H1 (cell line): Measurements from ENCODE around the gene HID1. TPM values are rescaled to one million over a fixed set of nuclear protein-coding genes. Genes with fewer than 3 reads are reported as not detected.

Source experiments
- CTCF ChIA-PET: fragments of 300-600 bp; sonication (Branson Sonifier 250); formaldehyde crosslinking; loops from one replicate; lab custom pipeline; 2021; ENCODE audit not compliant: partially characterized antibody; lab: Charles Lee
- POLR2A ChIA-PET: fragments of 300-600 bp; sonication (Branson Sonifier 250); formaldehyde crosslinking; loops from one replicate; lab custom pipeline; 2021; ENCODE audit warnings: inconsistent platforms; ENCODE audit not compliant: partially characterized antibody; lab: Charles Lee
- DNase-seq, 2 experiments: peaks; one replicate each; pipeline versions ENCODE4 v3.0.0 to v3.0.0-alpha.2; 2010 to 2022; ENCODE audit warnings: low spot score in 2 of 2, low read depth in 1 of 2, mixed read lengths in 1 of 2
- FAIRE-seq: peaks from 2 replicates; lab custom pipeline; 2011; peaks lifted over from hg19 to GRCh38; lab: Jason Lieb, UNC
- H2AFZ ChIP-seq: 2 replicates; pipeline ENCODE4 v1.8.1; 2012; ENCODE audit warnings: low read length, inconsistent platforms
- H2AK5ac ChIP-seq: 2 replicates; pipeline ENCODE4 v1.6.1; 2013; ENCODE audit warnings: low read depth, low read length
- H2BK120ac ChIP-seq: replicated peaks from 2 replicates; pipeline ENCODE3; 2013; ENCODE audit warnings: low read depth, low read length, inconsistent platforms
- H2BK12ac ChIP-seq: 2 replicates; pipeline ENCODE4 v1.6.1; 2013; ENCODE audit warnings: low read depth, low read length
- H2BK15ac ChIP-seq: 2 replicates; pipeline ENCODE4 v1.6.1; 2013; ENCODE audit warnings: low read length
- H2BK20ac ChIP-seq: 2 replicates; pipeline ENCODE4 v1.6.1; 2013; ENCODE audit warnings: low read length
- H2BK5ac ChIP-seq: 2 replicates; pipeline ENCODE4 v1.6.1; 2013; ENCODE audit warnings: low read depth, low read length
- H3K14ac ChIP-seq: 2 replicates; pipeline ENCODE4 v1.6.1; 2013; ENCODE audit warnings: inconsistent platforms; ENCODE audit not compliant: insufficient read length
- H3K18ac ChIP-seq: 2 replicates; pipeline ENCODE4 v1.6.1; 2013; ENCODE audit warnings: low read length; ENCODE audit errors: extremely low read depth
- H3K23ac ChIP-seq: 2 replicates; pipeline ENCODE4 v1.6.1; 2013; ENCODE audit warnings: inconsistent platforms; ENCODE audit not compliant: insufficient read length
- H3K23me2 ChIP-seq: 2 replicates; pipeline ENCODE4 v1.6.1; 2013; ENCODE audit warnings: low read depth, low read length
- H3K27ac ChIP-seq: 2 replicates; pipeline ENCODE4 v1.6.1; 2011; ENCODE audit warnings: low read depth, low read length, inconsistent platforms
- H3K27me3 ChIP-seq, 4 experiments: replicated peaks in 1 of 4; 1 replicate in 1 of 4; 2 replicates in 3 of 4; pipeline versions ENCODE4 v1.6.1 to v1.8.1; 2011 to 2013; ENCODE audit warnings: low read length in 3 of 4, mild to moderate bottlenecking in 3 of 4, inconsistent platforms in 2 of 4, mixed read lengths in 2 of 4, moderate library complexity in 1 of 4; ENCODE audit not compliant: control insufficient read depth in 3 of 4, insufficient read depth in 3 of 4; ENCODE audit errors: extremely low read depth in 1 of 4
- H3K36me3 ChIP-seq, 4 experiments: 2 replicates each; pipeline versions ENCODE4 v1.6.1 to v1.8.1; 2011 to 2013; ENCODE audit warnings: mild to moderate bottlenecking in 4 of 4, low read length in 3 of 4, moderate library complexity in 2 of 4, control low read depth in 1 of 4, inconsistent platforms in 1 of 4; ENCODE audit not compliant: insufficient read depth in 4 of 4, control insufficient read depth in 2 of 4
- H3K4ac ChIP-seq: replicated peaks from 2 replicates; pipeline ENCODE3; 2013; ENCODE audit warnings: low read length, low read depth, mixed read lengths, inconsistent platforms; ENCODE audit not compliant: insufficient read length
- H3K4me1 ChIP-seq, 4 experiments: replicated peaks in 1 of 4; 1 replicate in 1 of 4; 2 replicates in 3 of 4; pipeline versions ENCODE4 v1.6.1 to v1.8.1; 2011 to 2013; ENCODE audit warnings: low read length in 3 of 4, inconsistent platforms in 2 of 4, mixed read lengths in 1 of 4; ENCODE audit not compliant: insufficient read depth in 4 of 4, control insufficient read depth in 3 of 4
- H3K4me2 ChIP-seq, 2 experiments: 2 replicates each; pipeline versions ENCODE4 v1.6.1 to v1.8.1; 2011 to 2013; ENCODE audit warnings: low read depth in 2 of 2, low read length in 2 of 2, control low read depth in 1 of 2, inconsistent platforms in 1 of 2, mild to moderate bottlenecking in 1 of 2; ENCODE audit not compliant: insufficient read depth in 1 of 2
- H3K4me3 ChIP-seq, 4 experiments: fragments of 200-600, 300-600 bp in 1 of 4; sonication (generic), shearing (Covaris generic), sonication (Bioruptor Twin) in 1 of 4; 2 replicates each; pipeline versions ENCODE4 v1.5.1 to v1.8.1; 2011 to 2016; ENCODE audit warnings: low read length in 4 of 4, low read depth in 3 of 4, control low read depth in 2 of 4, inconsistent platforms in 2 of 4, mild to moderate bottlenecking in 2 of 4, mixed read lengths in 1 of 4, moderate library complexity in 1 of 4; ENCODE audit not compliant: insufficient read depth in 2 of 4; ENCODE audit errors: extremely low read depth in 1 of 4
- H3K56ac ChIP-seq: replicated peaks from 2 replicates; pipeline ENCODE3; 2013; ENCODE audit warnings: low read depth, mild to moderate bottlenecking, mixed read lengths, low read length, inconsistent platforms; ENCODE audit not compliant: insufficient read length
- H3K79me1 ChIP-seq: 2 replicates; pipeline ENCODE4 v1.6.1; 2013; ENCODE audit warnings: low read depth, low read length, control low read depth
- H3K79me2 ChIP-seq, 2 experiments: 2 replicates each; pipeline versions ENCODE4 v1.6.1 to v1.8.1; 2012 to 2013; ENCODE audit warnings: low read length in 2 of 2, mild to moderate bottlenecking in 2 of 2, inconsistent platforms in 1 of 2; ENCODE audit not compliant: insufficient read depth in 2 of 2, control insufficient read depth in 1 of 2
- H3K9ac ChIP-seq, 4 experiments: replicated peaks in 1 of 4; 1 replicate in 1 of 4; 2 replicates in 3 of 4; pipeline versions ENCODE4 v1.6.1 to v1.8.1; 2011 to 2013; ENCODE audit warnings: low read depth in 3 of 4, low read length in 3 of 4, control low read depth in 2 of 4, mild to moderate bottlenecking in 2 of 4, moderate library complexity in 2 of 4, inconsistent platforms in 1 of 4; ENCODE audit errors: extremely low read depth in 1 of 4
- H3K9me3 ChIP-seq, 2 experiments: 2 replicates each; pipeline versions ENCODE4 v1.6.1 to v1.8.1; 2012 to 2013; ENCODE audit warnings: mild to moderate bottlenecking in 2 of 2, moderate library complexity in 2 of 2, control low read depth in 1 of 2, inconsistent platforms in 1 of 2, low read depth in 1 of 2, low read length in 1 of 2, mixed read lengths in 1 of 2; ENCODE audit not compliant: insufficient read depth in 2 of 2
- H4K20me1 ChIP-seq, 2 experiments: replicated peaks in 1 of 2; 2 replicates each; pipeline versions ENCODE3 to v1.8.1; 2011 to 2013; ENCODE audit warnings: inconsistent platforms in 2 of 2, low read length in 2 of 2, mild to moderate bottlenecking in 1 of 2; ENCODE audit not compliant: insufficient read depth in 2 of 2, control insufficient read depth in 1 of 2
- H4K5ac ChIP-seq: 2 replicates; pipeline ENCODE4 v1.6.1; 2013; ENCODE audit warnings: low read length, low read depth, mixed read lengths, inconsistent platforms; ENCODE audit not compliant: insufficient read length
- H4K8ac ChIP-seq: 2 replicates; pipeline ENCODE4 v1.8.0; 2013; ENCODE audit warnings: mild to moderate bottlenecking, moderate library complexity, low read length, inconsistent platforms; ENCODE audit not compliant: insufficient read depth; ENCODE audit errors: extremely low read depth
- H4K91ac ChIP-seq: replicated peaks from 2 replicates; pipeline ENCODE3; 2013; ENCODE audit warnings: low read length, mixed read lengths, inconsistent platforms; ENCODE audit not compliant: insufficient read length
- BRCA1 ChIP-seq: IDR thresholded peaks from 2 replicates; pipeline ENCODE4 v1.6.1; 2012; ENCODE audit warnings: low read depth, low read length, improper control_type of control experiment
- CHD2 ChIP-seq: IDR thresholded peaks from 2 replicates; pipeline ENCODE4 v1.6.1; 2012; ENCODE audit warnings: low read length, improper control_type of control experiment
- KDM1A ChIP-seq: fragments of 200-600, 300-600 bp; sonication (generic); IDR thresholded peaks from 2 replicates; pipeline ENCODE4 v1.7.1; 2016; ENCODE audit warnings: mild to moderate bottlenecking, low read length, borderline replicate concordance
- MAX ChIP-seq: IDR thresholded peaks from 2 replicates; pipeline ENCODE4 v1.6.1; 2012; ENCODE audit warnings: inconsistent platforms
- NRF1 ChIP-seq: IDR thresholded peaks from 2 replicates; pipeline ENCODE4 v1.6.1; 2011; ENCODE audit warnings: mild to moderate bottlenecking, low read depth, low read length, improper control_type of control experiment
- POU5F1 ChIP-seq: IDR thresholded peaks from 2 replicates; pipeline ENCODE4 v1.6.1; 2011; ENCODE audit warnings: low read depth, mild to moderate bottlenecking, low read length, moderate library complexity
- SP1 ChIP-seq: IDR thresholded peaks from 2 replicates; pipeline ENCODE4 v1.6.1; 2011; ENCODE audit warnings: low read depth, low read length
- TCF12 ChIP-seq: IDR thresholded peaks from 2 replicates; pipeline ENCODE4 v1.6.1; 2011; ENCODE audit warnings: low read depth, mild to moderate bottlenecking, low read length
- USF2 ChIP-seq: IDR thresholded peaks from 2 replicates; pipeline ENCODE4 v1.6.1; 2011; ENCODE audit warnings: low read length, improper control_type of control experiment
- ZNF274 ChIP-seq: IDR thresholded peaks from 2 replicates; pipeline ENCODE4 v1.7.0; 2012; ENCODE audit warnings: low read length, borderline replicate concordance; ENCODE audit errors: extremely low read depth
- WGBS, 2 experiments: shearing (Covaris generic) in 1 of 2; methylation state at CpG; one replicate each; pipeline versions ENCODE4 v1.1.6 to v1.1.7; 2013 to 2015; ENCODE audit warnings: low lambda C conversion rate in 2 of 2, mixed read lengths in 2 of 2, inconsistent platforms in 1 of 2, low coverage in 1 of 2, missing lambda C conversion rate in 1 of 2; ENCODE audit not compliant: insufficient replicate concordance in 2 of 2, insufficient coverage in 1 of 2, insufficient read length in 1 of 2; ENCODE audit errors: extremely low coverage in 1 of 2, missing lambda C conversion rate in 1 of 2; 5-methylcytosine and 5-hydroxymethylcytosine counted together
- polyA plus RNA-seq, 7 experiments: library from polyadenylated mRNA; depleted of rRNA in 3 of 7; stranded (reverse) in 5 of 7; unstranded in 2 of 7; fragments of >200 nt in 5 of 7; fragments of 200-250 nt in 2 of 7; gene quantifications; 1 replicate in 5 of 7; 2 replicates in 1 of 7; 4 replicates in 1 of 7; pipeline versions ENCODE4 v1.2.1 to v1.2.3, GENCODE V29; 2011 to 2013; ENCODE audit warnings: missing spikeins in 2 of 7, mixed read lengths in 2 of 7
- total RNA-seq: library from RNA; stranded (reverse); fragmentation: NEBNext Ultra II Directional; extraction: Animal tissue kit (Norgen Biotek cat#: 25700); gene quantifications from 2 replicates; pipeline ENCODE4 v1.2.1, GENCODE V29; 2021

HID1 gene
- total and polyA plus RNA-seq, 2 of the 8 experiments (the other 6 are each of a cell fraction or from before 2014, with no cell fraction given), result 15.1 to 25.9 TPM

GRCh38 chr17:74964246-74964761 is 8.3 kb downstream of the HID1 start:
- H3K9ac ChIP-seq, result no peak overlapping the region

More at GRCh38 chr17:74964246-74964761, 8.3 kb downstream of the HID1 start:
- H3K79me2 ChIP-seq, result no peaks in the 10 kb centered on the region
- H2BK20ac ChIP-seq, result no peak overlapping the region
- CTCF ChIA-PET, result interaction anchor here (0.6 to 27.2 kb wide), 20 partner anchors 8 to 1417 kb away, joined by 3 to 1072 read pairs (median 6); partner anchors contain the start of genes CDR2L, HID1, MRPL58 and OTOP2
- no peak overlapping the region for H4K91ac ChIP-seq
- H3K79me1 ChIP-seq, result no peaks in the 10 kb centered on the region
- H3K27me3 ChIP-seq, result no peaks in the 10 kb centered on the region
- no peak overlapping the region; the same call in 1 of the 2 replicates for H4K8ac ChIP-seq
- no peak overlapping the region for H3K14ac ChIP-seq
- H2BK15ac ChIP-seq, result no peak overlapping the region
- no peak for DNase-seq
- WGBS, 2 experiments, result 93% methylated on average over 12 of the region's 12 CpGs; no CpG with 5 or more reads in 1 of the 2 experiments
- FAIRE-seq, result no peak
- H3K27ac ChIP-seq, result no peak overlapping the region
- no peak overlapping the region for H2AFZ ChIP-seq
- 0 out of 2 replicates have a peak, but pooled peaks cover 3% of the 10 kb centered on the region for H3K23me2 ChIP-seq
- no peak for TF ChIP-seq SP1
- TF ChIP-seq NRF1, result no peak
- no peak for TF ChIP-seq USF2
- TF ChIP-seq TCF12, result no peak
- TF ChIP-seq ZNF274, result no peak
- TF ChIP-seq CHD2, result no peak
- no peak for TF ChIP-seq BRCA1
- no peak for TF ChIP-seq POU5F1
- TF ChIP-seq KDM1A, result no peak
- no peak for TF ChIP-seq MAX
- TF ChIP-seq, all 59 proteins: peak for 0
- no peak overlapping the region; the same call in 1 of the 2 replicates for H2BK12ac ChIP-seq
- no peaks in the 10 kb centered on the region for H3K9me3 ChIP-seq
- H4K20me1 ChIP-seq, result peaks cover 0 to 1% of the 10 kb centered on the region in 2 experiments
- peaks cover 0 to 13% (median 10%) of the 10 kb centered on the region in 4 experiments; a peak in 6 of 7 replicates for H3K4me1 ChIP-seq
- H3K56ac ChIP-seq, result no peak overlapping the region
- no peak overlapping the region for H2AK5ac ChIP-seq
- H3K4me3 ChIP-seq, result no peak overlapping the region
- no peak overlapping the region for H3K18ac ChIP-seq
- no peak overlapping the region for H4K5ac ChIP-seq
- no peak overlapping the region; the same call in 1 of the 2 replicates for H2BK5ac ChIP-seq
- no peak overlapping the region for H3K4me2 ChIP-seq
- H2BK120ac ChIP-seq, result no peak overlapping the region
- POLR2A ChIA-PET, result interaction anchor here (0.5 to 1.5 kb wide), 4 partner anchors 8 to 48 kb away, joined by 3 to 9 read pairs (median 4); partner anchors contain the start of genes CDR2L, HID1 and MRPL58
- H3K23ac ChIP-seq, result no peak overlapping the region
- H3K4ac ChIP-seq, result no peak overlapping the region
- H3K36me3 ChIP-seq, result no peaks in the 10 kb centered on the region
